ENCODE data around the gene DMXL1. TPM values are rescaled to one million over a fixed set of nuclear protein-coding genes. Genes with fewer than 3 reads are reported as not detected.
"Not testable (repeated sequence)": the region's sequence is repeated elsewhere in the genome, so short reads cannot be mapped to it uniquely, and the experiment has no call there.

Gene DMXL1
- total RNA-seq, 4 donors from 2014 or later = 40.7 to 80.9 (median 46.6) TPM

- TF ChIP-seq CTCF (IDR thresholded peaks at IDR 0.05) = no peak
- no peak for ATAC-seq (ENCODE audit: low FRiP score)
- DNase-seq (ENCODE audit: low spot score) = no peak
These were observed 17.6 kb downstream of the DMXL1 start for GRCh38 chr5:119088438-119088837.

- no peak for TF ChIP-seq CTCF (IDR thresholded peaks at IDR 0.05)
- no peak for DNase-seq (ENCODE audit: low spot score)
- ATAC-seq (ENCODE audit: low FRiP score) = no peak
These were observed 24.7 kb downstream of the DMXL1 start for GRCh38 chr5:119095611-119096010.

DNA sequence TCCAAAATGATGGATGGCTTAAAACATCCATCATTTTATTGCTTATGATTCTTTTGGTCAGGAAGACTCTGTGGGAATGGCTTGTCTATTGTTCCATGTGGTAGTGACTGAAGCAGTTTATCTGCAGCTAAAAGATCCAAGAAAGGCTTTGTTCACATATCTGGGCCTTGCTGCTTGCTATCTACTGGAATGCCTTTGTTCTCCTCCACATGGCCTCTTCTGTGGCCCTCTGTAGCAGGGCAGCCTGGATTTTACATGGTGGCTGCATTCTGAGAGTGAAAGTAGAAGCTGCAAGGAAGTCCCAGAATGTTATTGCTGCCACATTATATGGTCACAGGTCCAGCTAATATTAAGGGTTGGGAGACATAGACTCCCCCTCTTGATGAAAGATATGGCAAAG lies 35.1 kb downstream of the DMXL1 start:
- no peak for DNase-seq (ENCODE audit: low spot score)
- no peak for ATAC-seq (ENCODE audit: low FRiP score)
- no peak for TF ChIP-seq CTCF (IDR thresholded peaks at IDR 0.05)

- TF ChIP-seq CTCF (IDR thresholded peaks at IDR 0.05) = no peak
- ATAC-seq (ENCODE audit: low FRiP score) (no peak), DNase-seq (ENCODE audit: low spot score) (no peak)
These were observed 41.3 kb downstream of the DMXL1 start for GRCh38 chr5:119112151-119112550.

DNA sequence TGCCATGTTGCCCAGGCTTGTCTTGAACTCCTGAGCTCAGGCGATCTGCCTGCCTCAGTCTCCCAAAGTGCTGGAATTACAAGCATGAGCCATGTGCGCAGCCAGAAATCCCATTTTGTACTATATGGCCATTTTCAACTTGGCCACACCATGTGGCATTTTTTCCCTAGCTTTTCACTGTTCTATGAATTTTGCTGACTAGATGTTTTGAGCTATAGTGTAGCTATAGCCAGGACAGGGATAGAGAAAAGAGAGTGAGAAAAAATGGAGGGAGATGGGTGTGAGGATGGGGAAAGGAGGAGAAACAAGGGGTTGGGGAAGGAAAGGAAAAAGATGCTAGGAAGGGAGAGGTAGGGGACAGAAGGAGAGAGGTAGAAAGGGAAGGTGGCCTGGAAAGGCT lies 46.4 kb downstream of the DMXL1 start:
- ATAC-seq (ENCODE audit: low FRiP score) (no peak), DNase-seq (ENCODE audit: low spot score) (no peak)
- no peak for TF ChIP-seq CTCF (IDR thresholded peaks at IDR 0.05)

DNA sequence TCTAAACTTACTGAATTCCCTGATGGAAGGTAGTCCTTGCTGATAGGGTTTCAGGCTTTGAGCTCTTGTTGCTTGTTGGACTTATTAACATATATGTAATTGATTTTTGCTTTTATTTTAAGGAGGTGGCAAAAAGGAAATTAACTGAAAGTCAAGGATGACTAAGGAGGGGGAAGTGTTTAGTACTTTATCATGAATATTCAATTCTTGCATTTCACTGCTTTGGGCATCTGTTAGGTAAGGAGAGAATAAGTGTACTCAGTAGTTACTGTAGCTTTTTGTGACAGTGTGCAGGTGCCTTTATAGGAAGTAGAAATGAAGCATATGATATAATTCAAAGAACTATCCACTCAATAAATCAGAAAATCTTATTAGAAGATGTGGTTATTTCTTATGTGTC lies 47.1 kb downstream of the DMXL1 start:
- ATAC-seq (ENCODE audit: low FRiP score) (no peak), DNase-seq (ENCODE audit: low spot score) (no peak)
- no peak for TF ChIP-seq CTCF (IDR thresholded peaks at IDR 0.05)

- ATAC-seq (ENCODE audit: low FRiP score) (no peak), DNase-seq (ENCODE audit: low spot score) (no peak)
- no peak for TF ChIP-seq CTCF (IDR thresholded peaks at IDR 0.05)
These were observed 50.0 kb downstream of the DMXL1 start for GRCh38 chr5:119120893-119121292.

DNA sequence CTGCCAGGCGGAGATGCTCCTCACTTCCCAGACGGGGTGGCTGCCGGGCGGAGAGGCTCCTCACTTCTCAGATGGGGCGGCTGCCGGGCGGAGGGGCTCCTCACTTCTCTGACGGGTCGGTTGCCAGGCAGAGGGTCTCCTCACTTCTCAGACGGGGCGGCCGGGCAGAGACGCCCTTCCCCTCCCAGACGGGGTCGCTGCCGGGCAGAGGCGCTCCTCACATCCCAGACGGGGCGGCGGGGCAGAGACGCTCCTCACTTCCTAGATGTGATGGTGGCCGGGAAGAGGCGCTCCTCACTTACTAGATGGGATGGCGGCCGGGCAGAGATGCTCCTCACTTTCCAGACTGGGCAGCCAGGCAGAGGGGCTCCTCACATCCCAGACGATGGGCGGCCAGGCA lies 51.6 kb downstream of the DMXL1 start:
- not testable (repeated sequence) for ATAC-seq (ENCODE audit: low FRiP score); DNase-seq (ENCODE audit: low spot score)
